Chondrocyte (in vitro differentiated cells): ENCODE data around the gene VPS13C. TPM values are rescaled to one million over a fixed set of nuclear protein-coding genes. Genes with fewer than 3 reads are reported as not detected.

Experiments
- DNase-seq: peaks from one replicate; pipeline ENCODE4 v3.0.0; 2021; ENCODE audit warnings: mixed read lengths, low spot score
- H3K27ac Mint-ChIP-seq: one replicate; pipeline ENCODE4 v1.8.0; 2021; ENCODE audit warnings: mild to moderate bottlenecking, moderate library complexity, mixed read lengths; ENCODE audit not compliant: unreplicated experiment
- H3K27me3 Mint-ChIP-seq: 2 replicates; pipeline ENCODE4 v1.8.0; 2021; ENCODE audit warnings: low read depth, mixed read lengths
- H3K36me3 Mint-ChIP-seq: 2 replicates; pipeline ENCODE4 v1.8.0; 2021; ENCODE audit warnings: low read depth, mixed read lengths
- H3K4me1 Mint-ChIP-seq: 2 replicates; pipeline ENCODE4 v1.8.0; 2021; ENCODE audit warnings: low read depth, mild to moderate bottlenecking, mixed read lengths
- H3K4me3 Mint-ChIP-seq: one replicate; pipeline ENCODE4 v1.8.0; 2021; ENCODE audit warnings: mild to moderate bottlenecking, moderate library complexity, mixed read lengths; ENCODE audit not compliant: unreplicated experiment
- H3K9me3 Mint-ChIP-seq: 2 replicates; pipeline ENCODE4 v1.8.0; 2021; ENCODE audit warnings: low read depth, mixed read lengths
- total RNA-seq: library from RNA; stranded (reverse); gene quantifications from 3 replicates; pipeline ENCODE4 v1.2.1, GENCODE V29; 2021
- TF ChIP-seq, protein P1 (sequence below): fragments of 200-600 bp; sonication (generic); IDR thresholded peaks from 2 replicates; pipeline ENCODE4 v1.5.0; 2021; ENCODE audit warnings: antibody characterized with exemption, mild to moderate bottlenecking, moderate library complexity

VPS13C gene
- total RNA-seq, 1 donor from 2014 or later, result 46.0 TPM

DNA sequence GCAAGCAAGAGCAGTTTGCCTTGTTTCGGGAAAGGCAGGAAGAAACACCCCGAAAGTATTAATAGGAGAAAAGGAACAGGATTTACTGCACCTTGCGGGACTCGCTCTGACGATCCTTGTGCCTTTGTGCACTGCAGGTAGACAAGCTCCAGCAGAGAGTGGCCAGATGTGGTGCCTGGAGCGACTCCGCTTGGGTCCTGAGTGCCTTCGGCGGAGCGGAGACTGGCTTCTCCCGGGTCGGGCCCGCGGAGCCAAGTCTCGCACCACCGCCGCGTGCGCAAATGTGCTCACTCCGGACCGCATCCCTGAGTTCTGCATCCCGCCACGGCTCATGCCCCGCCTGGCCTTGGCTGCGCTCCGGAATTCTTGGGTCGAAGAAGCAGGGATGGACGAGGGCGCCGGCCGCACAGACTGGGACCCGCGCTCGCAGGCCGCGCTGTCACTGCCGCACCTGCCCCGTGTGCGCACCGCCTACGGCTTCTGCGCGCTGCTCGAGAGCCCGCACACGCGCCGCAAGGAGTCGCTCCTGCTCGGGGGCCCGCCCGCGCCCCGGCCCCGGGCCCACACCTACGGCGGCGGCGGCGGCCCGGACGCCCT, 7.3 kb upstream of the VPS13C start:
- H3K36me3 Mint-ChIP-seq, result no peaks in the 10 kb centered on the region
- H3K27ac Mint-ChIP-seq, result no peak overlapping the region
- peak overlapping the region; percentile 62 for H3K4me3 Mint-ChIP-seq
- H3K27me3 Mint-ChIP-seq, result peaks cover 20% of the 10 kb centered on the region
- DNase-seq, result no peak
- H3K9me3 Mint-ChIP-seq, result no peaks in the 10 kb centered on the region
- H3K4me1 Mint-ChIP-seq, result peaks cover 32% of the 10 kb centered on the region
- TF ChIP-seq, protein P1, sequence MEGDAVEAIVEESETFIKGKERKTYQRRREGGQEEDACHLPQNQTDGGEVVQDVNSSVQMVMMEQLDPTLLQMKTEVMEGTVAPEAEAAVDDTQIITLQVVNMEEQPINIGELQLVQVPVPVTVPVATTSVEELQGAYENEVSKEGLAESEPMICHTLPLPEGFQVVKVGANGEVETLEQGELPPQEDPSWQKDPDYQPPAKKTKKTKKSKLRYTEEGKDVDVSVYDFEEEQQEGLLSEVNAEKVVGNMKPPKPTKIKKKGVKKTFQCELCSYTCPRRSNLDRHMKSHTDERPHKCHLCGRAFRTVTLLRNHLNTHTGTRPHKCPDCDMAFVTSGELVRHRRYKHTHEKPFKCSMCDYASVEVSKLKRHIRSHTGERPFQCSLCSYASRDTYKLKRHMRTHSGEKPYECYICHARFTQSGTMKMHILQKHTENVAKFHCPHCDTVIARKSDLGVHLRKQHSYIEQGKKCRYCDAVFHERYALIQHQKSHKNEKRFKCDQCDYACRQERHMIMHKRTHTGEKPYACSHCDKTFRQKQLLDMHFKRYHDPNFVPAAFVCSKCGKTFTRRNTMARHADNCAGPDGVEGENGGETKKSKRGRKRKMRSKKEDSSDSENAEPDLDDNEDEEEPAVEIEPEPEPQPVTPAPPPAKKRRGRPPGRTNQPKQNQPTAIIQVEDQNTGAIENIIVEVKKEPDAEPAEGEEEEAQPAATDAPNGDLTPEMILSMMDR, result no peak

DNA sequence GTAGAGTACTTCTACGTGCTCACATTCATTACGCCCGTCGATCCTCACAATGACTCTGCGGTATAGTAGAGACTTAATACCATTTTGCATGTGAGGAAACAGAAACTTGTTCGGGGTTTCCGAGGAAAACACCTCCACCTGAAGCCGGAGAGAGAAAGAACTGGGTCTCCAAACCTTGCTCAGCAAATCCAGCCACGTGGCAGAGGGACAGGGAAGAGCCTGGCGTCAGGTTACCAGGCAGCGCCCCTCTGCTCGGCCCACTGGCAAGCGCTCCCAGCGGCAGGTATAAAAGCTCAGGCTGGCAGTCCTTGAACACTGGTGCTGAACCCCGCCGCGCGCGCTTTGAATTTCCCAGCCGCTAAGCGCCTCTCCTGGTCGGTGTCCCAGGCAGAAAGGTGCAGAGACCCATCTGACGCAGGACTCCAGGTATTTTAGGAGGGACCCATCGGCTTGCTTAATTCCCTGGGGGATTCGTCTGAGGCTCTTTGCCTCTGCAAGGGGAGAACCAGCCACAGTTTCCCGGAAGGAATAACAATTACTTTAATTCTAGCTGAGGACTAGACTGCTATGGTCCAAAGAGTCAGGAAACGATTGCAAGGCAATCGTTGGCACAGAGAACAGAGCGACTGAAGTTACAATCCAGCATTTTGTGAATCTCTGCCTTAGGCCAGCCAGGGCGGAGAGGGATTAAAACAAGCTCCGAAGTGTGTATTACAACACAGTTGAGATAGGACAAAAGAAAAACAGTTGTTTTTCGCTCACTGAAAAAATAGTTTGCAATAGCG, 6.6 kb upstream of the VPS13C start, which contains the start of gene C2CD4A:
Gene C2CD4A, plus strand, starts transcription at position 315 of the 785 bp plus-strand sequence. CDS start 637 bp downstream, outside the sequence.
- peaks cover 32% of the 10 kb centered on the region for H3K4me1 Mint-ChIP-seq
- H3K27me3 Mint-ChIP-seq, result peaks cover 22% of the 10 kb centered on the region
- TF ChIP-seq, protein P1, result peak; percentile 41
- H3K36me3 Mint-ChIP-seq, result no peaks in the 10 kb centered on the region
- no peak within 1 kb of the TSS for H3K27ac Mint-ChIP-seq
- H3K4me3 Mint-ChIP-seq, result peak within 1 kb of the TSS; percentile 62
- DNase-seq, result no peak
- no peaks in the 10 kb centered on the region for H3K9me3 Mint-ChIP-seq

DNA sequence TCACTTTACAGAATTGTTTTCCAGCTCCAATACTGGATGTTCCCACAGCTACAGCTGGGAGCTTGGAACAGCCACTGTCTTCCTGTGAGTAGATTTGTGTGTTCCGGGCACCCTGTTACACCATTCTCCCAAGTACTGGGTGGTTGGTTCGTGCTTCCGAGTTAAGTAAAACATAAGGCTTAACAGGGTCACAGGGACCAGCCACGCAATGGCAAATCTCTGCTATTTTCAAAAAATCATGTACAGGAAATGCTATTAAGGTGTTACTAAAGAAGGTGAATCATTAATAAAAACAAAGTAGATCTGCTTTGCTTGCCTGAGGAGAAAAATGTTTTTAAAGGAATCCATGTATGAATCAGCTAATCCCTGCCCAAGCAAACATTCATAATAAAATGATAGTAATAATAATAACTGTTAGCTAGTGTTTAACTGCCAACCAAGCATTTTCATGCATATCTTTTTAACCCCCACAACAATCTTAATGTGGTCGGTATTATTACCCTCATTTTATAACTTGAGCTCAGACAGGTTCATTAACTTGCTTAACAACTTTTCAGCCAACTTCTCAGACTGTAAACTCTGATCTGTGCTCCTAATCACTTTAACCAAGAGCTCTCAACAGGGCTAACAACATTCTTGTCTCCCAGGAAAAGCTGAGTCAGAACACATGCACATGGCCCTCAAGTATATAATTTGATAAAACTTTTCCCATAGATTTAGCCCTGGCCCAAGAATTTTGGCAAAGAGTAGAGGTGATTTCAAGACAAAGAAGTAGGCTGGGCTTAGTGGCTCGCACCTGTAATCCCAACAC, 3.8 kb upstream of the VPS13C start:
- Mint-ChIP-seq H3K27me3 (peaks cover 21% of the 10 kb centered on the region), H3K4me3 (no peak overlapping the region), H3K9me3 (no peaks in the 10 kb centered on the region), H3K4me1 (peaks cover 47% of the 10 kb centered on the region), H3K27ac (peak overlapping the region; percentile 82), H3K36me3 (no peaks in the 10 kb centered on the region)
- TF ChIP-seq, protein P1, result no peak
- no peak for DNase-seq

DNA sequence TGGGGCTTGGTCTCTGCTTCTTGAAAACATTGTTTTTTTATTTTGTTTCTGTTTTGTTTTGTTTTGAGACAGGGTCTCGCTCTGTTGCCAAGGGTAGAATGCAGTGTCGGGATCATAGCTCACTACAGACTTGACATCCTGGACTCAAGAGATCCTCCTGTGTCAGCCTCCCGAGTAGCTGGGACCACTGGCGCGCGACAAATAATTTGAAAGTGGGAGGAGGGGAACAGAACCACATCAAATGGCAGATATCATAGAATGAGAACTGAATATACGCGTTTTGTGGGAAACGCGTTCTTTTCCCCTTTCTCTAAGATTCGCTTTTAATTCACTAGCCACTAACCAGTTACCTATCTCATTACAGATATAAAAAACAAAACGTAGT, 641 bp upstream of the VPS13C start:
- Mint-ChIP-seq H3K9me3 (no peaks in the 10 kb centered on the region), H3K4me3 (peak overlapping the region; percentile 91), H3K36me3 (no peaks in the 10 kb centered on the region), H3K4me1 (peaks cover 39% of the 10 kb centered on the region), H3K27me3 (peaks cover 3% of the 10 kb centered on the region), H3K27ac (peak overlapping the region; percentile 89)
- no peak for DNase-seq
- TF ChIP-seq, protein P1, result no peak

DNA sequence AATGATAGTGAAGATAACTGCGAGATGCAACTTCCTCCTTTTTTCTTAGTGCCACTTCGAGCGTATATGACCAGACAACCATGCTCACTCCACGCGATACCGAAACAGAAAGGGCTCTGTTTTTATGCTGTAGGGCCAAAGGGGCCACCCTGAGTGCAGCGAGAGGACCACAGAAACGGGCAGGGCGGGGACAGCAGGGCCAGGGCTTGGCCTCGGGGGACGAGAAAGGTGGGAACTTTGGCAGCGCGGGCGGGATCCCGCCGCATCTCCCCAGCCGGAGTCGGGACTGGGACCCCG, 483 bp downstream of the VPS13C start:
- DNase-seq, result no peak
- peaks cover 47% of the 10 kb centered on the region for H3K4me1 Mint-ChIP-seq
- H3K27me3 Mint-ChIP-seq, result peaks cover 3% of the 10 kb centered on the region
- peak overlapping the region; percentile 91 for H3K4me3 Mint-ChIP-seq
- TF ChIP-seq, protein P1, result no peak
- no peaks in the 10 kb centered on the region for H3K36me3 Mint-ChIP-seq
- H3K27ac Mint-ChIP-seq, result peak overlapping the region; percentile 91
- H3K9me3 Mint-ChIP-seq, result no peaks in the 10 kb centered on the region
